ENCODE measurements around the gene IQCF6. TPM values are rescaled to one million over a fixed set of nuclear protein-coding genes. Genes with fewer than 3 reads are reported as not detected.

IQCF6 gene
- total and polyA plus RNA-seq, 11 donors, result not detected

DNA sequence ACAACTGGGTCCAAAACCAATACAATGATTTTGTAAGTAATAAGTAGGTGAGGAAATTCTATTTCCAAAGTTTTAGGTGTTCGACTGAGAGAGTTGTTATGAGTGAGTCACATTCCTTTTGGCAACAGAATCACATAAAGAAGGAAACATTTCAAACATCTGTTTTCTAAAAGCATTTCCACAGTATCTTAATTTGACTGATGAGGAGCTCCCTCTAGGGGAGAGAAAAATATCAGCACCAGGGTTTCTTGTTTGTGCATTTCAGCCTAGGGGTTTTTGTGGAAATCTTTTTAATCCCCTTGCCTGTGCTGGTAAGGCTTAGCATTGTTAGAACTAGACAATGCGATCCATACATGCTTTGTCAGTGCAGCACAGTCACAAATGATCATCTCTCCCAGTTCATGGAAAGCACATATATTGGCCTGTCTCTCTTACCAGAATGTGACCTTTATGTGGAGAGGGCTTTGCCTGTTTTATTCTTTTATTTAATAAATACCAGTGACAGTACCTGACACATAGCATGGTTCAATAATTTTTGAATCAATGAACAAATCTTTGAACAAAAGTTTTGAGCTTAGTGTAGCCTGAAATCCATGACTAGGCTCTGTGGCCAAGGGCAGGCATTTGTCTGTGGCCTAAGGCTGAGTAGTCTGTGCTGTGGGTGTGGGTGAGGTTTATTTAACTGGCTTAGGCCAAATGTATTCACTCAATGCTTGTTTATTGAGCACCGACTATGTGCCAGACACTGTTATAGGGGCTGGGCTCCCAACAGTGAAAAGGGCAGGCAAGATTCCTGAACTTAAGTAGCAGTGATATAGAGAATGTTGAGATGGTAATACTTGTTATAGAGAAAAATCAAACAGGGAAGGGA, 21.1 kb upstream of the IQCF6 start:
- Histone ChIP-seq H3K9me3 (no peaks in the 10 kb centered on the region), H3K27me3 (peaks cover 0 to 34% (median 0%) of the 10 kb centered on the region in 9 donors), H3K27ac (no peak overlapping the region), H3K36me3 (no peaks in the 10 kb centered on the region), H3K4me1 (no peaks in the 10 kb centered on the region), H3K4me3 (no peak overlapping the region)
- TF ChIP-seq, protein P1, sequence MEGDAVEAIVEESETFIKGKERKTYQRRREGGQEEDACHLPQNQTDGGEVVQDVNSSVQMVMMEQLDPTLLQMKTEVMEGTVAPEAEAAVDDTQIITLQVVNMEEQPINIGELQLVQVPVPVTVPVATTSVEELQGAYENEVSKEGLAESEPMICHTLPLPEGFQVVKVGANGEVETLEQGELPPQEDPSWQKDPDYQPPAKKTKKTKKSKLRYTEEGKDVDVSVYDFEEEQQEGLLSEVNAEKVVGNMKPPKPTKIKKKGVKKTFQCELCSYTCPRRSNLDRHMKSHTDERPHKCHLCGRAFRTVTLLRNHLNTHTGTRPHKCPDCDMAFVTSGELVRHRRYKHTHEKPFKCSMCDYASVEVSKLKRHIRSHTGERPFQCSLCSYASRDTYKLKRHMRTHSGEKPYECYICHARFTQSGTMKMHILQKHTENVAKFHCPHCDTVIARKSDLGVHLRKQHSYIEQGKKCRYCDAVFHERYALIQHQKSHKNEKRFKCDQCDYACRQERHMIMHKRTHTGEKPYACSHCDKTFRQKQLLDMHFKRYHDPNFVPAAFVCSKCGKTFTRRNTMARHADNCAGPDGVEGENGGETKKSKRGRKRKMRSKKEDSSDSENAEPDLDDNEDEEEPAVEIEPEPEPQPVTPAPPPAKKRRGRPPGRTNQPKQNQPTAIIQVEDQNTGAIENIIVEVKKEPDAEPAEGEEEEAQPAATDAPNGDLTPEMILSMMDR (IDR thresholded peaks at IDR 0.05), result peak; percentile 69 to 92 (median 81)
- TF ChIP-seq POLR2A (IDR thresholded peaks at IDR 0.05), result no peak
- WGBS, 4 donors, result 14 to 24% (median 18%) methylated on average over 3 of the region's 3 CpGs
- ATAC-seq (peak in 2 of 4 donors; percentile 38 to 57), DNase-seq (no peak)
- intact Hi-C loops (cut with DNase I), result loop anchor here (2.0 to 10.0 kb wide), 9 partner anchors 75 to 298 kb away; partner anchors contain the start of genes DCAF1 (in 4 of the 10) and GRM2 (in 1 of the 10)

DNA sequence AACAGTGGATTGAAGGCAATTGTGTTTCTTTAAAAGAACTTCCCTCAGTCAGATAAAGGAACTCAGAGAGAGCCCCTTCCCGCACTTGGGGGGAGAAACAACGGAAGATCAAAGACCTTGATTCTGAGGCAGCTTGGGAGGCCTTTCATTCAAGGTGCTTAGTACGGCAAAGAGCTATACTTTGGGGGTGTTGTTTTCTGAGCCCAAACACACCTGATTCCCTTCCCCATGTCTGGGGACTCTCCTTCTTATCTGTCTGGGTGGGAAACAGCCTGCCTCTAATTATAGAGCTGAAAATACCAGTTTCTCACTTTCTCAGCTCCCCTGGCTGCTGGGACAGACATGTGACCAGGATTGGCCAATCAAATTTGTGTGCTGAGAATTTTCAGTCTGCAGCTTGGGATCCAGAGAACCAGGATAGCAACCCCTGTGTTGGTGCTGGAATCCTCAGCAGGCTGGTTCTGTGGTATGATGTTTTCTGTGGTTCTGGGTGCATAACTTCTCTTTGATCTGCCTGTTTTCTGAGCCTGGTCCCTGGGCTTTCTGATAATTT, 19.4 kb upstream of the IQCF6 start:
- no peak overlapping the region for H3K27ac ChIP-seq
- no peaks in the 10 kb centered on the region for H3K4me1 ChIP-seq
- no peak for TF ChIP-seq POLR2A (IDR thresholded peaks at IDR 0.05)
- TF ChIP-seq, protein P1 (IDR thresholded peaks at IDR 0.05), result no peak
- DNase-seq, result no peak
- 7 to 28% (median 19%) methylated on average over 3 of the region's 3 CpGs for WGBS, 4 donors
- no peak for ATAC-seq
- peaks cover 0 to 37% (median under 1%) of the 10 kb centered on the region in 9 donors for H3K27me3 ChIP-seq
- H3K9me3 ChIP-seq, result no peaks in the 10 kb centered on the region
- H3K4me3 ChIP-seq, result no peak overlapping the region
- intact Hi-C loops (cut with DNase I), result loop anchor here in 7 of 10 donors (2.0 to 10.0 kb wide), 7 partner anchors 74 to 296 kb away; partner anchors contain the start of genes DCAF1 (in 1 of the 7) and GRM2 (in 1 of the 7)
- no peaks in the 10 kb centered on the region for H3K36me3 ChIP-seq

DNA sequence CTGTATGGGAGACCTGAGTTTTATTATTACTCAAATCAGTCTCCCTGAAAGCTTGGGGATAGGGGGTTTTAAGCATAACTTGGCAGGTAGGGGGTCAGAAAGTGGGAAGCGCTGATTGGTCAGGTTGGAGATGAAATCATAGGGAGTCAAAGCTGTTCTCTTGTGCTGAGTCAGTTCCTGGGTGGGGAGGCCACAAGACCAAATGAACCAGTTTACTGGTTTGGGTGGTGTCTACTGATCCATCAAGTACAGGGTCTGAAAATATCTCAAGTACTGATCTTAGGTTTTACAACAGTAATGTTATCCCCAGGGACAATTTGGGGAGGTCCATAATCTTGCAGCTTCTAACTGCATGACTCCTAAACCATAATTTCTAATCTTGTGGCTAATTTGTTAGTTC, 17.8 kb upstream of the IQCF6 start:
- intact Hi-C loops (cut with DNase I), result loop anchor here in 5 of 10 donors (5.0 to 10.0 kb wide), 5 partner anchors 72 to 295 kb away; partner anchors contain the start of genes DCAF1 (in 1 of the 5) and GRM2 (in 1 of the 5)
- Histone ChIP-seq H3K4me1 (no peaks in the 10 kb centered on the region), H3K27ac (no peak overlapping the region), H3K36me3 (no peaks in the 10 kb centered on the region), H3K9me3 (no peaks in the 10 kb centered on the region), H3K27me3 (peaks cover 0 to 30% (median 3%) of the 10 kb centered on the region in 9 donors), H3K4me3 (no peak overlapping the region)
- WGBS, 4 donors, result 92 to 100% (median 97%) methylated on average over 1 of the region's 1 CpG
- TF ChIP-seq POLR2A (IDR thresholded peaks at IDR 0.05), result no peak
- TF ChIP-seq, protein P1 (IDR thresholded peaks at IDR 0.05), result no peak
- no peak for DNase-seq
- no peak for ATAC-seq

DNA sequence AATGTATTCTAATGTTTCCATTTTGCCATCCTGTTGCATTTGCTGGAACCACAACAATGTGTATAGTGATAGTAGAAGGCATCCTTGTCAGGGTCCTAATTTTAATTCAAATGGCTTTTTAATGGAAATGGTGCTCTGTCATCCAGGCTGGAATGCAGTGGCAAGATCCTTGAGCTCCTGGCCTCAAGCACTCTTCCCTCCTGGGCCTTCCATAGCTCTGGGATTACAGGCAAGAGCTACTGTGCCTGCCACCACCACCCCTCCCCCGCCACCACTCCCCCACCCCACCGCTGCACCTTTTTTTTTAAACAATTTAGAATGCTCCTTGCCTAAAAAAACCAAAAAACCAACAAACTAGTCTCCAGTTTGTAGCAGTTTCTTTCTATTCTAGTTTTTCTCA, 15.2 kb upstream of the IQCF6 start:
- Histone ChIP-seq H3K4me1 (no peaks in the 10 kb centered on the region), H3K27me3 (peaks cover 0 to 30% (median 3%) of the 10 kb centered on the region in 9 donors), H3K27ac (no peak overlapping the region), H3K36me3 (no peaks in the 10 kb centered on the region), H3K4me3 (no peak overlapping the region), H3K9me3 (no peaks in the 10 kb centered on the region)
- intact Hi-C loops (cut with DNase I), result loop anchor here in 2 of 10 donors (10.0 kb wide), 2 partner anchors 69 to 79 kb away; no protein-coding TSS in a partner anchor
- DNase-seq (no peak), ATAC-seq (no peak)
- TF ChIP-seq, protein P1 (IDR thresholded peaks at IDR 0.05), result no peak
- TF ChIP-seq POLR2A (IDR thresholded peaks at IDR 0.05), result no peak
- WGBS, 4 donors, result 37 to 50% (median 48%) methylated on average over 2 of the region's 2 CpGs

All from heart left ventricle (tissue), 16 donors.